Measurements from ENCODE around the gene MAD1L1. TPM values are rescaled to one million over a fixed set of nuclear protein-coding genes. Genes with fewer than 3 reads are reported as not detected.

The MAD1L1 gene
- total RNA-seq, 1 experiment from 2014 or later: 38.5 TPM

GRCh38 chr7:2095436-2095835 lies 137.3 kb downstream of the MAD1L1 start:
- Histone ChIP-seq H3K4me2 (ENCODE audit: low read length) (no peak overlapping the region), H3K9me2 (ENCODE audit: insufficient read depth) (no peaks in the 10 kb centered on the region), H3K4me1 (ENCODE audit: control insufficient read depth in 1 of 2, insufficient read depth in 2 of 2, low read length in 2 of 2) (no peaks in the 10 kb centered on the region), H2AFZ (ENCODE audit: low read depth, low read length, poor library complexity, severe bottlenecking) (no peak overlapping the region), H4K20me1 (ENCODE audit: insufficient read depth) (no peaks in the 10 kb centered on the region), H3K9ac (ENCODE audit: low read length) (no peak overlapping the region), H3K4me3 (replicated peaks in 1 of 2; ENCODE audit: low read depth in 1 of 2, low read length in 2 of 2) (no peak overlapping the region), H3K9me3 (ENCODE audit: control insufficient read depth in 1 of 2, insufficient read depth in 1 of 2, low read depth in 1 of 2, low read length in 2 of 2) (no peaks in the 10 kb centered on the region), H3K27me3 (ENCODE audit: insufficient read depth, low read length) (no peaks in the 10 kb centered on the region), H3K36me3 (ENCODE audit: control insufficient read depth in 1 of 2, insufficient read depth in 2 of 2, low read length in 2 of 2) (no peaks in the 10 kb centered on the region), H3K27ac (ENCODE audit: low read depth, low read length) (no peak overlapping the region), H3K79me2 (ENCODE audit: insufficient read depth, low read length) (no peaks in the 10 kb centered on the region)
- ATAC-seq (no peak), DNase-seq (ENCODE audit: low read depth, low spot score) (no peak)
- intact Hi-C loops (cut with micrococcal nuclease): no loop called here
- POLR2A ChIA-PET: no interaction called here
- CTCF ChIA-PET: no interaction called here
- RAD21 ChIA-PET (ENCODE audit: low non-redundant PET in 1 of 2, low total read pairs in 2 of 2, uncharacterized antibody in 2 of 2, unreplicated experiment in 2 of 2): no interaction called here
- no TSS peak for BruUV-seq (replicated peaks)
- TF ChIP-seq POLR2AphosphoS5 (IDR thresholded peaks at IDR 0.05; ENCODE audit: low read depth, low read length): no peak
- TF ChIP-seq SP1 (IDR thresholded peaks at IDR 0.05; ENCODE audit: low read depth): no peak
- no peak for TF ChIP-seq ATF3 (IDR thresholded peaks at IDR 0.05)
- no peak for TF ChIP-seq JUND (IDR thresholded peaks at IDR 0.05)
- TF ChIP-seq RAD21 (IDR thresholded peaks at IDR 0.05; ENCODE audit: low read depth): no peak
- no peak for TF ChIP-seq POLR2A (IDR thresholded peaks at IDR 0.05; ENCODE audit: borderline replicate concordance, extremely low read depth, insufficient read depth, insufficient read length)
- no peak for TF ChIP-seq FOSL1 (IDR thresholded peaks at IDR 0.05; ENCODE audit: low read depth)
- no peak for TF ChIP-seq ELF1 (IDR thresholded peaks at IDR 0.05; ENCODE audit: borderline replicate concordance, low read depth)
- no peak for TF ChIP-seq TCF7L2 (IDR thresholded peaks at IDR 0.05; ENCODE audit: borderline replicate concordance, extremely low read depth, insufficient read depth, insufficient read length)
- TF ChIP-seq ZFX (IDR thresholded peaks at IDR 0.05): no peak
- no peak for TF ChIP-seq SRF (IDR thresholded peaks at IDR 0.05; ENCODE audit: low read depth)
- no peak for TF ChIP-seq YY1 (IDR thresholded peaks at IDR 0.05; ENCODE audit: extremely low read depth, insufficient replicate concordance, low read depth, low read length)
- no peak for TF ChIP-seq EGR1 (IDR thresholded peaks at IDR 0.05; ENCODE audit: low read depth)
- no peak for TF ChIP-seq REST (IDR thresholded peaks at IDR 0.05; ENCODE audit: low read depth)
- no peak for TF ChIP-seq ZNF274 (IDR thresholded peaks at IDR 0.05; ENCODE audit: low read depth, low read length)
- TF ChIP-seq EZH2 (IDR thresholded peaks at IDR 0.05): no peak
- no peak for TF ChIP-seq CTCF (IDR thresholded peaks at IDR 0.05 in 2 of 3, conservative IDR thresholded peaks at IDR 0.05 in 1 of 3; ENCODE audit: borderline replicate concordance in 1 of 3, insufficient read depth in 1 of 3, low read depth in 2 of 3, low read length in 2 of 3)
- no peak for TF ChIP-seq CBX3 (IDR thresholded peaks at IDR 0.05; ENCODE audit: low read depth)
- TF ChIP-seq SIN3A (IDR thresholded peaks at IDR 0.05; ENCODE audit: low read depth): no peak
